IgD-negative memory B cell (primary cell): ENCODE results near the gene PRDM11. TPM values are rescaled to one million over a fixed set of nuclear protein-coding genes. Genes with fewer than 3 reads are reported as not detected.

Experiments
- H3K27ac Mint-ChIP-seq, 3 donors: one replicate each; pipeline ENCODE4 v1.8.0; 2020 to 2022; ENCODE audit warnings: mild to moderate bottlenecking in 3 of 3, mixed read lengths in 3 of 3, moderate library complexity in 1 of 3
- H3K27me3 Mint-ChIP-seq: one replicate; pipeline ENCODE4 v1.8.0; 2021; ENCODE audit warnings: mixed read lengths
- H3K36me3 Mint-ChIP-seq: one replicate; pipeline ENCODE4 v1.8.0; 2020; ENCODE audit warnings: mild to moderate bottlenecking, mixed read lengths
- H3K4me1 Mint-ChIP-seq, 3 donors: one replicate each; pipeline ENCODE4 v1.8.0; 2020 to 2022; ENCODE audit warnings: mixed read lengths in 3 of 3, mild to moderate bottlenecking in 1 of 3
- H3K4me3 Mint-ChIP-seq, 4 donors: one replicate each; pipeline ENCODE4 v1.8.0; 2020 to 2022; ENCODE audit warnings: mild to moderate bottlenecking in 4 of 4, mixed read lengths in 4 of 4, moderate library complexity in 3 of 4
- H3K9me3 Mint-ChIP-seq, 3 donors: one replicate each; pipeline ENCODE4 v1.8.0; 2020 to 2021; ENCODE audit warnings: mixed read lengths in 3 of 3, mild to moderate bottlenecking in 1 of 3
- polyA plus RNA-seq: library from polyadenylated mRNA; unstranded; fragments of 300-500 nt; fragmentation: Illumina TruSeq; gene quantifications from one replicate; pipeline ENCODE4 v1.2.3, GENCODE V29; 2021

Gene PRDM11
- polyA plus RNA-seq, 1 donor from 2014 or later, result 1.4 TPM

GRCh38 chr11:45181889-45182550, 35.6 kb downstream of the PRDM11 start:
- peak overlapping the region in 1 of 3 donors; percentile 17 for H3K27ac Mint-ChIP-seq
- H3K36me3 Mint-ChIP-seq, result peaks cover 9% of the 10 kb centered on the region
- H3K27me3 Mint-ChIP-seq, result peaks cover 12% of the 10 kb centered on the region
- peak overlapping the region in 3 of 4 donors; percentile 59 to 76 (median 61) for H3K4me3 Mint-ChIP-seq
- no peaks in the 10 kb centered on the region for H3K9me3 Mint-ChIP-seq
- H3K4me1 Mint-ChIP-seq, result peaks cover 8 to 20% (median 16%) of the 10 kb centered on the region in 3 donors

GRCh38 chr11:45182902-45183301, 36.5 kb downstream of the PRDM11 start:
- peak overlapping the region in 1 of 4 donors; percentile 82 for H3K4me3 Mint-ChIP-seq
- H3K4me1 Mint-ChIP-seq, result peaks cover 8 to 20% (median 16%) of the 10 kb centered on the region in 3 donors

GRCh38 chr11:45184640-45185039, 38.2 kb downstream of the PRDM11 start:
- Mint-ChIP-seq H3K4me3 (no peak overlapping the region), H3K9me3 (no peaks in the 10 kb centered on the region)

More at GRCh38 chr11:45182902-45183301, 36.5 kb downstream of the PRDM11 start:
- H3K27ac Mint-ChIP-seq, result peak overlapping the region in 1 of 3 donors; percentile 17
- H3K27me3 Mint-ChIP-seq, result peaks cover 12% of the 10 kb centered on the region
- H3K36me3 Mint-ChIP-seq, result peaks cover 10% of the 10 kb centered on the region
- no peaks in the 10 kb centered on the region for H3K9me3 Mint-ChIP-seq

GRCh38 chr11:45185228-45185729, 38.8 kb downstream of the PRDM11 start:
- Mint-ChIP-seq H3K4me1 (peaks cover 0 to 2% (median 0%) of the 10 kb centered on the region in 3 donors), H3K27me3 (no peaks in the 10 kb centered on the region), H3K27ac (no peak overlapping the region), H3K9me3 (no peaks in the 10 kb centered on the region), H3K36me3 (peaks cover 7% of the 10 kb centered on the region), H3K4me3 (no peak overlapping the region)

More at GRCh38 chr11:45184640-45185039, 38.2 kb downstream of the PRDM11 start:
- H3K27me3 Mint-ChIP-seq, result peaks cover 3% of the 10 kb centered on the region
- H3K4me1 Mint-ChIP-seq, result peaks cover 0 to 4% (median 3%) of the 10 kb centered on the region in 3 donors
- H3K27ac Mint-ChIP-seq, result no peak overlapping the region
- H3K36me3 Mint-ChIP-seq, result peaks cover 7% of the 10 kb centered on the region

GRCh38 chr11:45187375-45187774, 40.9 kb downstream of the PRDM11 start:
- Mint-ChIP-seq H3K9me3 (no peaks in the 10 kb centered on the region), H3K4me3 (no peak overlapping the region), H3K27ac (peak overlapping the region in 1 of 3 donors; percentile 48), H3K36me3 (peaks cover 10% of the 10 kb centered on the region), H3K4me1 (peaks cover 0 to 2% (median 0%) of the 10 kb centered on the region in 3 donors), H3K27me3 (no peaks in the 10 kb centered on the region)

GRCh38 chr11:45188127-45188526, 41.7 kb downstream of the PRDM11 start:
- Mint-ChIP-seq H3K27me3 (no peaks in the 10 kb centered on the region), H3K36me3 (peaks cover 10% of the 10 kb centered on the region), H3K27ac (no peak overlapping the region), H3K4me1 (peaks cover 0 to 2% (median 0%) of the 10 kb centered on the region in 3 donors), H3K9me3 (no peaks in the 10 kb centered on the region), H3K4me3 (no peak overlapping the region)

GRCh38 chr11:45189230-45189629, 42.8 kb downstream of the PRDM11 start:
- Mint-ChIP-seq H3K36me3 (peaks cover 10% of the 10 kb centered on the region), H3K9me3 (no peaks in the 10 kb centered on the region), H3K27ac (no peak overlapping the region), H3K27me3 (no peaks in the 10 kb centered on the region), H3K4me3 (no peak overlapping the region), H3K4me1 (peaks cover 0 to 2% (median 0%) of the 10 kb centered on the region in 3 donors)

GRCh38 chr11:45193695-45194094, 47.3 kb downstream of the PRDM11 start:
- Mint-ChIP-seq H3K4me1 (peaks cover 0 to 7% (median 0%) of the 10 kb centered on the region in 3 donors), H3K9me3 (no peaks in the 10 kb centered on the region), H3K4me3 (no peak overlapping the region), H3K27me3 (no peaks in the 10 kb centered on the region), H3K36me3 (peaks cover 15% of the 10 kb centered on the region), H3K27ac (no peak overlapping the region)

GRCh38 chr11:45204761-45205160, 58.3 kb downstream of the PRDM11 start:
- no peak overlapping the region for H3K4me3 Mint-ChIP-seq
- H3K27me3 Mint-ChIP-seq, result no peaks in the 10 kb centered on the region
- H3K4me1 Mint-ChIP-seq, result peaks cover 0 to 5% (median 2%) of the 10 kb centered on the region in 3 donors
- peaks cover 22% of the 10 kb centered on the region for H3K36me3 Mint-ChIP-seq
- no peak overlapping the region for H3K27ac Mint-ChIP-seq
- peaks cover 0 to 5% (median 0%) of the 10 kb centered on the region in 3 donors for H3K9me3 Mint-ChIP-seq

- Mint-ChIP-seq H3K27me3 (no peaks in the 10 kb centered on the region), H3K36me3 (peaks cover 20% of the 10 kb centered on the region), H3K27ac (no peak overlapping the region), H3K4me1 (peaks cover 0 to 8% (median 2%) of the 10 kb centered on the region in 3 donors), H3K9me3 (peaks cover 0 to 5% (median 0%) of the 10 kb centered on the region in 3 donors), H3K4me3 (no peak overlapping the region)
Measured at GRCh38 chr11:45205978-45206377, 59.5 kb downstream of the PRDM11 start.

GRCh38 chr11:45208135-45208534, 61.7 kb downstream of the PRDM11 start:
- peaks cover 0 to under 1% (median 0%) of the 10 kb centered on the region in 3 donors for H3K9me3 Mint-ChIP-seq
- H3K36me3 Mint-ChIP-seq, result peaks cover 8% of the 10 kb centered on the region
- no peak overlapping the region for H3K4me3 Mint-ChIP-seq
- peaks cover 0 to 7% (median 2%) of the 10 kb centered on the region in 3 donors for H3K4me1 Mint-ChIP-seq
- no peaks in the 10 kb centered on the region for H3K27me3 Mint-ChIP-seq
- H3K27ac Mint-ChIP-seq, result no peak overlapping the region

GRCh38 chr11:45209000-45209879, 62.8 kb downstream of the PRDM11 start:
- no peak overlapping the region for H3K4me3 Mint-ChIP-seq
- H3K27ac Mint-ChIP-seq, result no peak overlapping the region
- H3K4me1 Mint-ChIP-seq, result peaks cover 0 to 7% (median 2%) of the 10 kb centered on the region in 3 donors
- peaks cover 5% of the 10 kb centered on the region for H3K36me3 Mint-ChIP-seq
- H3K9me3 Mint-ChIP-seq, result no peaks in the 10 kb centered on the region
- H3K27me3 Mint-ChIP-seq, result no peaks in the 10 kb centered on the region

- H3K9me3 Mint-ChIP-seq, result no peaks in the 10 kb centered on the region
- no peaks in the 10 kb centered on the region for H3K27me3 Mint-ChIP-seq
- H3K36me3 Mint-ChIP-seq, result peaks cover 5% of the 10 kb centered on the region
- no peak overlapping the region for H3K27ac Mint-ChIP-seq
- peak overlapping the region in 2 of 4 donors; percentile 52 to 65 for H3K4me3 Mint-ChIP-seq
- H3K4me1 Mint-ChIP-seq, result peaks cover 0 to 8% (median 2%) of the 10 kb centered on the region in 3 donors
Measured at GRCh38 chr11:45209891-45210699, 63.7 kb downstream of the PRDM11 start.

- Mint-ChIP-seq H3K4me3 (no peak overlapping the region), H3K27me3 (no peaks in the 10 kb centered on the region), H3K4me1 (peaks cover 0 to 9% (median 2%) of the 10 kb centered on the region in 3 donors), H3K36me3 (peaks cover 3% of the 10 kb centered on the region), H3K9me3 (no peaks in the 10 kb centered on the region), H3K27ac (peak overlapping the region in 1 of 3 donors; percentile 6)
Measured at GRCh38 chr11:45210846-45211245, 64.4 kb downstream of the PRDM11 start.
